Bronchial epithelial cell (primary cell): Measurements from ENCODE around the gene KRTCAP2. TPM values are rescaled to one million over a fixed set of nuclear protein-coding genes. Genes with fewer than 3 reads are reported as not detected.
"Not testable (repeated sequence)": the region's sequence is repeated elsewhere in the genome, so short reads cannot be mapped to it uniquely, and the experiment has no call there.

Experiments
- DNase-seq: peaks from one replicate; pipeline ENCODE4 v3.0.0-alpha.2; 2010; ENCODE audit warnings: low read depth
- FAIRE-seq: peaks from 2 replicates; lab custom pipeline; 2011; peaks lifted over from hg19 to GRCh38; lab: Jason Lieb, UNC
- H3K27me3 ChIP-seq: 2 replicates; pipeline ENCODE4 v1.5.1; 2011; ENCODE audit warnings: low read length; ENCODE audit not compliant: control insufficient read depth, insufficient read depth
- H3K36me3 ChIP-seq: 2 replicates; pipeline ENCODE4 v1.5.1; 2011; ENCODE audit warnings: low read length; ENCODE audit not compliant: control insufficient read depth, insufficient read depth
- H3K4me3 ChIP-seq: 2 replicates; pipeline ENCODE4 v1.5.1; 2011; ENCODE audit warnings: mild to moderate bottlenecking, low read depth, low read length, control low read depth
- total RNA-seq: library from RNA; depleted of rRNA; stranded (reverse); fragments of >200 nt; gene quantifications from 2 replicates; pipeline ENCODE4 v1.2.1, GENCODE V29; 2014
- TF ChIP-seq, protein P1 (sequence below): IDR thresholded peaks from 2 replicates; pipeline ENCODE4 v1.5.1; 2011; ENCODE audit warnings: mild to moderate bottlenecking, moderate library complexity, low read length, control low read depth, inconsistent platforms; ENCODE audit not compliant: insufficient read depth, severe bottlenecking

The KRTCAP2 gene
- total RNA-seq, 1 donor from 2014 or later, result 76.3 TPM

DNA sequence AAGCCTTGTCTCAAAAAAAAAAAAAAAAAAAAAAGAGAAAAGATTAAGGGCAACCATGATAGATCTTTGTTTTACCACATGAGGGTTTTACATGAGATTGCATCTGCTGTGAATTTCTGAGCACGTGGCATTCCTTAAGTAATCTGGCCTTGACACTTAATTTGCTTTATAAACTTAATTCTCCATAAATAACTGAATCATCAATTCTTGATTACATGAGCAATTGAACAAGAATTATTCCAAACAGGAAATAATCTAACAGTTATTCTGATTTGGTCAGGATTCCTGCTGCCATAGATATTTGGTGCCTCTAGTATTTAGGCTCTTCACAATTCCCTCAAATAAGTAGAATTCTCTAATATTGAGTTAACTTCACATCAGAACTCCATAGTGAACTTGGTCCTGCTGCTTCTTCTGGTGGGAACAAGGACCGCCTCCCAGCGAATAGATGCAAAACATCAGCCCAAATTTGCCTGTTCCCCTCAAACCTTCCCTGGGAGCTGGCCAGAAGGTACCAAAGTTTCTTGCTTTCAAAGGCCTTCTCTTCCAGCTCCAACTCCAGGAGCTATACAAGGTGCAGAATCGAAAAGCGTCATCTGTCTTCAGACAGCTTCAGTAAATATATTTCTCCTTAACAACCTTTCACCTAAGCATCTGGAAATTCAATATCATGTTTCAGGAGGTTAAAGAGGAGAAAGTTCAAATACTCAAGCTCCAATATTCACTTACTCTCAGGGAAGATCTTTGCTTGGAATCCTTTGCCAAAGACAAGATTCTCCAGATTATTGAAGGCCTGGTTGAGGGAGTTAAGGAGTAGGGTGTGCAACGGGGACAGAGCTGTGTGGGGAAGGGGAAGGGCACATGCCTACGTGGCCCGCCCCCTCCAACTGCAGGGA is 1.0 kb downstream of the KRTCAP2 start:
- Histone ChIP-seq H3K4me3 (peak overlapping the region; percentile 76), H3K27me3 (no peaks in the 10 kb centered on the region), H3K36me3 (peaks cover 3% of the 10 kb centered on the region)
- DNase-seq (no peak), FAIRE-seq (no peak)
- TF ChIP-seq, protein P1, sequence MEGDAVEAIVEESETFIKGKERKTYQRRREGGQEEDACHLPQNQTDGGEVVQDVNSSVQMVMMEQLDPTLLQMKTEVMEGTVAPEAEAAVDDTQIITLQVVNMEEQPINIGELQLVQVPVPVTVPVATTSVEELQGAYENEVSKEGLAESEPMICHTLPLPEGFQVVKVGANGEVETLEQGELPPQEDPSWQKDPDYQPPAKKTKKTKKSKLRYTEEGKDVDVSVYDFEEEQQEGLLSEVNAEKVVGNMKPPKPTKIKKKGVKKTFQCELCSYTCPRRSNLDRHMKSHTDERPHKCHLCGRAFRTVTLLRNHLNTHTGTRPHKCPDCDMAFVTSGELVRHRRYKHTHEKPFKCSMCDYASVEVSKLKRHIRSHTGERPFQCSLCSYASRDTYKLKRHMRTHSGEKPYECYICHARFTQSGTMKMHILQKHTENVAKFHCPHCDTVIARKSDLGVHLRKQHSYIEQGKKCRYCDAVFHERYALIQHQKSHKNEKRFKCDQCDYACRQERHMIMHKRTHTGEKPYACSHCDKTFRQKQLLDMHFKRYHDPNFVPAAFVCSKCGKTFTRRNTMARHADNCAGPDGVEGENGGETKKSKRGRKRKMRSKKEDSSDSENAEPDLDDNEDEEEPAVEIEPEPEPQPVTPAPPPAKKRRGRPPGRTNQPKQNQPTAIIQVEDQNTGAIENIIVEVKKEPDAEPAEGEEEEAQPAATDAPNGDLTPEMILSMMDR, result no peak

DNA sequence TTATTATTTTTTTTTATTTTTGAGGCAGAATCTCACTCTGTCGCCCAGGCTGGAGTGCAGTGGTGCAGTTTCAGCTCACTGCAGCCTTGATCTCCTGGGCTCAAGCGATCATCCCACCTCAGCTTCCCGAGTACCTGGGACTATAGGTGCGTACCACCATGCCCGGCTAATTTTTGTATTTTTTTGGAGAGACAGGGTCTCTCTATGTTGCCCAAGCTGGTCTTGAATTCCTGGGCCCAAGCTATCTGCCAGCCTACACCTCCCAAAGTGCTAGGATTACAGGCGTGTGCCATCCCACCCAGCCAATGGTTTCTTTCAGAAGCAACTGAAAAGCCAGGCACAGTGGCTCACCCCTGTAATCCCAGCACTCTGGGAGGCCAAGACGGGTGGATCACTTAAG is 2.3 kb downstream of the KRTCAP2 start:
- TF ChIP-seq, protein P1, result no peak
- FAIRE-seq (no peak), DNase-seq (no peak)
- no peak overlapping the region for H3K4me3 ChIP-seq
- H3K27me3 ChIP-seq, result no peaks in the 10 kb centered on the region
- H3K36me3 ChIP-seq, result peaks cover 3% of the 10 kb centered on the region

DNA sequence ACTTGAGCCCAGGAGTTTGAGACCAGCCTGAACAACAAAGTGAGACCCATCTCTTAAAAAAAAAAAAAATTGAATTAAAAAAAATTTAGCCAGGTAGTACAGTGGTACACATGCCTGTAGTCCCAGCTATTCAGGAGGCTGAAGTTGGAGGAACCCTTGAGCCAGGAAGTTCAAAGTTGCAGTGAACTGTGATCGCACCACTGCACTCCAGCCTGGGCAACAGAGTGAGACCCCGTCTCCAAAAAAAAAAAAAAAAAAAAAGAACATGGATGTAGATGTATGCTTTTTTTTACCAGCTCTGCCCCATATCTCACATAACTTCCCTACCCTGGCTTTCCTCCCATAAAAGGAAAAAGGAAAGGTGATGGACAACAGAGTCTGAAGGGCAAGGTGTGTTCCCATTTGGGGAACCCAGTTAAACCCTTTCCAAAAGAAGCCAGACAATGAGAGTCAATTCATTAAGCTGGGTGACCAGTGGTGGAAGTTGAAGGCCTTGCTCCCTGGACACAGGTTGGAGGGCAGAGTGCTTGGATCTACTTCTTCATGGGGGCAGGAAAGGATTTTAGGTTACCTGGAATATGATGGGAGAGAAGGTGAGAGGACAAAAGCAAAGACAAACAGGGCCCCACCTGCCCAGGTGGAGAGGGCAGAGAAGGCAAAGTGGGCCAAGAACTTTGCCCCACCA is 2.9 kb downstream of the KRTCAP2 start:
- H3K27me3 ChIP-seq, result no peaks in the 10 kb centered on the region
- H3K4me3 ChIP-seq, result no peak overlapping the region
- TF ChIP-seq, protein P1, result no peak
- no peak for DNase-seq
- H3K36me3 ChIP-seq, result peaks cover 3% of the 10 kb centered on the region
- no peak for FAIRE-seq

DNA sequence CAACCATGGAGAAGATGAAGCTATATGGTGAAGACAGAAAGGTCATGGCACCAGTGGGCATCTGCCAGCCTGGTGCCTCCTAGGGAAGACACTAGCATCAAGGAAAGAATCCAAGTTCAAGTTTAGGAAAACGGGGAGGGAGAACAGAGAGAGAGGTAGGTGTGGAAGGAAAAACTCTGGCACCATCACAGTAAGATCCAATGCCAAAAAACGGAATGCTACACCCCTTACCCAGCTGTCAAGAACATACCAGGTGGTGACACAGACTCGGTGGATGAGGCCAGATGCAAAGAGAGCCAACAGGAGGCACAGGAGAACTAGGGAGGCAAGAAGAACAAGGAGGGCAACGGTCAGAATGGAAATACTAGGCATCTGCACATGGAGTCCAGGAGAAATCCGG is 3.6 kb downstream of the KRTCAP2 start:
- no peaks in the 10 kb centered on the region for H3K27me3 ChIP-seq
- FAIRE-seq, result no peak
- no peak overlapping the region for H3K4me3 ChIP-seq
- H3K36me3 ChIP-seq, result peaks cover 3% of the 10 kb centered on the region
- no peak for DNase-seq
- TF ChIP-seq, protein P1, result no peak

DNA sequence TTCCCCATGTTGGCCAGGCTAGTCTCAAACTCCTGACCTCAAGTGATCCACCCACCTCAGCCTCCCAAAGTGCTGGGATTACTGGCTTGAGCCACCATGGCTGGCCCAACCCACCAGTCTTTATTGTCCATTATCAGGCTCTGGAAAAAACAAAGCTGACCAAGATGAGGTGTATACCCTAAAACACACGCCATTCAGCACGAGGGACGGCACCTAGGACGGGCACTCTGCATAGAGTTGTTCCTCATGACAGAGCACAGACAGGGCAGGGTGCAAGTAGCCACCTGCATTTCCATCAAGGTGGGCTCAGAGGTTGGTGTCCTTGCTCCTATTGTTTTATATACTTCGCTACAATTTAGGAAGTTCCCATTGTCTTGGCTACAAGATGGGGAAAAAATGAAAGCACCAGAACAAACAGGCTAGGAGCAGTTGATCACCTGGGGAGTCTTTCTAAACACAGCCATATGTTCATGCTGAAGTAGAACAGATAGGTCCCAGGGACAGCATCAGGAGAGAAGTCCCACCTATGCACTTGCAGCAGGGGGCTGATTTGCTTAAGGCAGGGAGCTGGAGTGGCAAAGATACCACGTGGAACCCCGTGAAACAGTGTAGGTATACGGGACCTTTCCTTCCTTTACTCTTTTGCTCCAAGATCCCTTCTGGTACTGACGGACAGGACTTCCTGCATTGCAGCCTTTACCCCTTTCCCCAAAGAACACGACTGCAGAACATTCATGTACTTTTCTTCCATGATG is 4.5 kb downstream of the KRTCAP2 start:
- FAIRE-seq (no peak), DNase-seq (no peak)
- H3K4me3 ChIP-seq, result no peak overlapping the region
- no peaks in the 10 kb centered on the region for H3K27me3 ChIP-seq
- H3K36me3 ChIP-seq, result peaks cover 3% of the 10 kb centered on the region
- TF ChIP-seq, protein P1, result no peak

DNA sequence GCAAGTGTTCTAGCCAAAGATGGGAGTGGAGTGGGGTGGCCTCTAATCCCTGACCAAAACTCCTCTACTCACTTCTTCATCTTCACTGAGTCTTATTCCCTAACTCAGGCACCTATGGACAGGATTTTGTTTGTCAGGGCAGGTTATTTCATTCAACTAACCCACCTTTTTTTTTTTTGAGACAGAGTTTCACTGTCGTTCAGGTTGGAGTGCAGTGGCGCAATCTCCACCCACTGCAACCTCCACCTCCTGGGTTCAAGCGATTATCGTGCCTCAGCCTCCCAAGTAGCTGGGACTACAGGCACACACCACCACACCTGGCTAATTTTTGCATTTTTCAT is 5.0 kb downstream of the KRTCAP2 start:
- H3K4me3 ChIP-seq, H3K36me3 ChIP-seq, H3K27me3 ChIP-seq, FAIRE-seq, DNase-seq: not testable (repeated sequence)
